K562 (cell line): ENCODE data around the gene SHB. TPM values are rescaled to one million over a fixed set of nuclear protein-coding genes. Genes with fewer than 3 reads are reported as not detected.

Experiments
- ATF4 ChIP-seq: fragments of 450-650 bp; formaldehyde crosslinking; IDR thresholded peaks from 2 replicates; pipeline ENCODE4 v1.4.0; 2022; ENCODE audit warnings: mild to moderate bottlenecking, moderate library complexity
- CHD2 ChIP-seq: IDR thresholded peaks from 2 replicates; pipeline ENCODE4 v1.6.1; 2011; ENCODE audit warnings: low read depth, low read length
- DPF2 ChIP-seq: fragments of 450-650 bp; IDR thresholded peaks from 2 replicates; pipeline ENCODE4 v1.6.1; 2016
- HDAC2 ChIP-seq: fragments of 450-650 bp; IDR thresholded peaks from 2 replicates; pipeline ENCODE4 v1.6.1; 2016; ENCODE audit warnings: mild to moderate bottlenecking
- KAT8 ChIP-seq: fragments of 450-650 bp; IDR thresholded peaks from 2 replicates; pipeline ENCODE4 v1.6.1; 2016; ENCODE audit warnings: low read depth, mild to moderate bottlenecking
- MEF2A ChIP-seq: IDR thresholded peaks from 2 replicates; pipeline ENCODE4 v1.6.1; 2011; ENCODE audit warnings: low read depth, mild to moderate bottlenecking, low read length, moderate library complexity; ENCODE audit not compliant: control insufficient read depth
- RBM17 ChIP-seq: fragments of 200-400 bp; formaldehyde crosslinking; IDR thresholded peaks from 2 replicates; pipeline ENCODE4 v1.6.1; 2017; ENCODE audit warnings: low read depth, mild to moderate bottlenecking, low read length, borderline replicate concordance
- USF2 ChIP-seq: sonication (generic); formaldehyde crosslinking; IDR thresholded peaks from 2 replicates; pipeline ENCODE4 v1.5.0; 2020; ENCODE audit warnings: missing genetic modification reagents
- XRCC3 ChIP-seq: fragments of 450-650 bp; IDR thresholded peaks from 2 replicates; pipeline ENCODE4 v1.6.1; 2017; ENCODE audit warnings: mild to moderate bottlenecking, moderate library complexity
- ZBTB34 ChIP-seq: fragments of 250-450 bp; sonication (Bioruptor Pico); IDR thresholded peaks from 2 replicates; pipeline ENCODE4 v1.8.0; 2021; ENCODE audit warnings: mild to moderate bottlenecking, moderate library complexity
- ZBTB40 ChIP-seq, 2 experiments: fragments of 450-650 bp in 1 of 2; sonication (generic) in 1 of 2; formaldehyde crosslinking in 1 of 2; IDR thresholded peaks; 2 replicates each; pipeline versions ENCODE4 v1.7.1 to v1.9.0; 2016 to 2022; ENCODE audit warnings: inconsistent platforms in 1 of 2, mild to moderate bottlenecking in 1 of 2, missing genetic modification reagents in 1 of 2
- ZFP91 ChIP-seq: sonication (generic); formaldehyde crosslinking; IDR thresholded peaks from 2 replicates; pipeline ENCODE4 v1.8.0; 2022; ENCODE audit warnings: mild to moderate bottlenecking, missing genetic modification reagents
- ZNF124 ChIP-seq: sonication (generic); formaldehyde crosslinking; IDR thresholded peaks from 2 replicates; pipeline ENCODE4 v1.8.1; 2022; ENCODE audit warnings: missing genetic modification reagents
- ZNF23 ChIP-seq: fragments of 250-450 bp; sonication (Bioruptor Pico); IDR thresholded peaks from 2 replicates; pipeline ENCODE4 v1.4.0; 2020; ENCODE audit warnings: mild to moderate bottlenecking
- ZNF444 ChIP-seq: fragments of 250-450 bp; sonication (Bioruptor Pico); IDR thresholded peaks from 2 replicates; pipeline ENCODE4 v1.4.0; 2020; ENCODE audit warnings: mild to moderate bottlenecking, moderate library complexity
- polyA plus RNA-seq, 8 experiments: library from polyadenylated mRNA; depleted of rRNA in 4 of 8; stranded (reverse) in 5 of 8; unstranded in 3 of 8; fragments of >200 nt; fragmentation: Nextera tagmentation in 2 of 8; fragmentation: Illumina TruSeq in 1 of 8; extraction: Ambion mirVana in 2 of 8; extraction: Trizol in 1 of 8; gene quantifications; 2 replicates each; pipeline versions ENCODE4 v1.2.1 to v1.2.3, GENCODE V29; 2011 to 2014; ENCODE audit warnings: inconsistent platforms in 1 of 8, missing spikeins in 1 of 8
- total RNA-seq, 7 experiments: library from RNA; depleted of rRNA in 6 of 7; stranded (reverse); fragments of >200 nt in 6 of 7; fragmentation: Illumina TruSeq in 2 of 7; extraction: Trizol in 2 of 7; gene quantifications; 2 replicates each; pipeline versions ENCODE4 v1.2.1 to v1.2.3, GENCODE V29; 2011 to 2021; ENCODE audit warnings: low replicate concordance in 1 of 7

SHB gene
- total and polyA plus RNA-seq, 9 of the 15 experiments (the other 6 are each of a cell fraction or from before 2014, with no cell fraction given), result 0.78 to 16.0 (median 5.3) TPM

GRCh38 chr9:37936965-37937364, 132.1 kb downstream of the SHB start (continued):
- no peak for TF ChIP-seq USF2 (CRISPR knock-in tag)
- no peak for TF ChIP-seq CHD2
- TF ChIP-seq ZNF23 (CRISPR knock-in tag), result no peak
- TF ChIP-seq ZNF444, result no peak
- TF ChIP-seq ZNF124, result no peak
- no peak for TF ChIP-seq ATF4 (CRISPR knock-in tag)
- no peak for TF ChIP-seq RBM17
- no peak for TF ChIP-seq KAT8
- TF ChIP-seq ZBTB40 (IDR thresholded peaks at IDR 0.05), result 0 out of 2 replicates have a peak, but pooled peaks have one; percentile 19
- no peak for TF ChIP-seq ZBTB40 (CRISPR knock-in tag; IDR thresholded peaks at IDR 0.05)
- TF ChIP-seq MEF2A, result no peak
- TF ChIP-seq ZFP91 (CRISPR knock-in tag), result no peak
- no peak for TF ChIP-seq XRCC3
- TF ChIP-seq ZBTB34 (CRISPR knock-in tag), result no peak
- TF ChIP-seq DPF2, result peak; percentile 83
- TF ChIP-seq HDAC2, result peak; percentile 91; the same call in 1 of the 2 replicates
